ENCODE results near the gene G6PC3. TPM values are rescaled to one million over a fixed set of nuclear protein-coding genes. Genes with fewer than 3 reads are reported as not detected.

Gene G6PC3
- total RNA-seq, 4 donors from 2014 or later: 24.9 to 68.7 (median 36.2) TPM

DNA sequence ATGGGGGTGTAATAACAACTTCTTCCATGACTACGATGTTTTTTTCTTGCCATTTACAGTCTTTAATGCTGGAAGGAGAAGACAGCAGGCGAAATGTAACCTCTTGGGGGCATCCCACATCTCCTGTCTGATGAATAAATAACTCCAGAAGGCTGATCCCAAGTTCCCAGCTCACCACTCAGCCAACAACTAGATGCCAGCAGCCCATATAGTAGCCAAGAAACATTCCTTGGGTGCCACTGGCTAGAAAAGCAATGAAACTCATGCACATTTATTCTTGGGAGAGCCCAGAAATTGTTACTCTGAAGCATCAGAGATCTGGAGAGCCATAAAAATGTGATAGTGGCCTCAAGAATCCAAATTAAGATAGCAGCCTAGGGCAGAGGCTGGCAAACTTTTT is 33.1 kb upstream of the G6PC3 start:
- no peak for DNase-seq (ENCODE audit: low spot score in 2 of 2)
- WGBS, 2 donors: 87 to 89% methylated on average over 2 of the region's 2 CpGs
- Histone ChIP-seq H3K4me1 (peaks cover 0 to 18% (median 0%) of the 10 kb centered on the region in 4 donors), H3K36me3 (peaks cover 6 to 50% (median 19%) of the 10 kb centered on the region in 3 donors), H3K27ac (no peak overlapping the region), H3K4me3 (no peak overlapping the region), H3K27me3 (no peaks in the 10 kb centered on the region), H3K9me3 (no peaks in the 10 kb centered on the region)
- TF ChIP-seq EP300 (IDR thresholded peaks at IDR 0.05): no peak
- TF ChIP-seq CTCF (IDR thresholded peaks at IDR 0.05): no peak
- no peak for TF ChIP-seq POLR2A (IDR thresholded peaks at IDR 0.05)

- no peaks in the 10 kb centered on the region for H3K9me3 ChIP-seq
- H3K4me3 ChIP-seq: no peak overlapping the region
- DNase-seq (ENCODE audit: low spot score in 2 of 2): no peak
- peaks cover 0 to 25% (median 3%) of the 10 kb centered on the region in 4 donors for H3K4me1 ChIP-seq
- TF ChIP-seq POLR2A (IDR thresholded peaks at IDR 0.05) (no peak), CTCF (IDR thresholded peaks at IDR 0.05) (no peak), EP300 (IDR thresholded peaks at IDR 0.05) (no peak)
- H3K36me3 ChIP-seq: peaks cover 6 to 40% (median 19%) of the 10 kb centered on the region in 3 donors
- no peaks in the 10 kb centered on the region for H3K27me3 ChIP-seq
- H3K27ac ChIP-seq: no peak overlapping the region
- 82 to 94% methylated on average over 3 of the region's 3 CpGs for WGBS, 2 donors
Measured at GRCh38 chr17:44038604-44039011, 31.9 kb upstream of the G6PC3 start.

DNA sequence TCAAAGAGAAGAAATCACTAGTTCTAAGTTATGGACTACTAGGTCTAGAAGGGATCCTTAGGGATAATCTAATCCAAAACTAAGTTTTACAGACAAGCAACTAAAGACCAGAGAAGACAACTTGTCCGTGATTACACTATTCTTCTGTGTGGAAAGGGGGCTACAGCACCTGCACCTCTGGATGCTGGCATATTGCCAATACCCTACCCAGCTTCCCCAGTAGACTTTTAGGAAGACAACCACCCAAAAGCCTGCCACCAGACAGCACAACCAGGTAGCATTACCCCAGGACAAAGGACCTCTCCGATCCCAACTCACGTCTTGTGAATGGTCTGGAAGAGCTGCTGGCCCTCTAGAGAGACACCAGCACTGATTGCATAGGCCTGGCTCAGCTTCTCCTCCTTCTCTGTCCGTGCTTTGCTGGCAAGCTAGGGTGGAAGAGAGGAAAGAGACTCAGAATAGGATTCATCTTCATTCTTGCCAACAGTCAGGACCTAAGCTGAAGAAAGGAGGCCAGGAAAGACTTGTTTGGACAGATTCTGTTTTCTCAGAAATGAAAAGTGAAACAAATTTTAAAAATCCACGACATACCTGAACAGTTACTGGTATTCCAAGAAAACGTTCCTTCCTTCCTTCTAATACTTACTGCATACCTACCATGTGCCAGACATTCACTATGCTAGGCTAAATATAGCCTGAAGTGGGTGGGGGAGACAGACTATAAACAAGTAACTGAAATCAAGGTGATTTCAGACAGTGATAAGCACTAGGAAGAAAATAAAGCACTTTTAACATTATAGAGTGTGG is 30.5 kb upstream of the G6PC3 start:
- no peaks in the 10 kb centered on the region for H3K9me3 ChIP-seq
- no peaks in the 10 kb centered on the region for H3K27me3 ChIP-seq
- TF ChIP-seq CTCF (IDR thresholded peaks at IDR 0.05): no peak
- H3K27ac ChIP-seq: no peak overlapping the region
- no peak overlapping the region for H3K4me3 ChIP-seq
- WGBS, 2 donors: 75% methylated on average over 6 of the region's 6 CpGs
- H3K36me3 ChIP-seq: peaks cover 6 to 31% (median 14%) of the 10 kb centered on the region in 3 donors
- H3K4me1 ChIP-seq: peaks cover 0 to 31% (median 7%) of the 10 kb centered on the region in 4 donors
- no peak for DNase-seq (ENCODE audit: low spot score in 2 of 2)

DNA sequence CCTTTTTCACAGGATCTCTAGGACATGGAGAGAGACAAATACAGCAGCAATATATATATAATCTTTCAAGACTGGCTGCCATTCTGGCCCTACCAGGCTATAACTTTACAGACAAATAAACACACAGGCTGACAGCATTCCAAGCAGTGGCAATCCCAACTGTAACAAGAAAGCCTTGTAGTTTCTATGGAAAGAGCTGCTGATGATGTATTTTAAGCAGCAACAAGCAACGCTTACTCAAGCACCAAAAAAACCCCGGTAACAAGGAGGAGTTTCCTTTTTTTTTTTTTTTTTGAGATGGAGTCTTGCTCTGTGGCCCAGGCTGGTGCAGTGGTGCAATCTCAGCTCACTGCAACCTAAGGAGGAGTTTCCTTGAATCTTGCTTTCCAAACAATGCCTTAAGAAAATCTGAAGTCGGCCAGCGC is 27.3 kb upstream of the G6PC3 start:
- no peak for TF ChIP-seq EP300 (IDR thresholded peaks at IDR 0.05)
- TF ChIP-seq CTCF (IDR thresholded peaks at IDR 0.05): no peak
- no peak for TF ChIP-seq POLR2A (IDR thresholded peaks at IDR 0.05)
- DNase-seq (ENCODE audit: low spot score in 2 of 2): no peak
- Histone ChIP-seq H3K27ac (peak overlapping the region in 2 of 4 donors; percentile 7 to 36), H3K36me3 (peaks cover 0 to 22% (median 0%) of the 10 kb centered on the region in 3 donors), H3K4me1 (peaks cover 0 to 31% (median 8%) of the 10 kb centered on the region in 4 donors), H3K9me3 (no peaks in the 10 kb centered on the region), H3K27me3 (no peaks in the 10 kb centered on the region), H3K4me3 (no peak overlapping the region)
- 44 to 50% methylated on average over 4 of the region's 4 CpGs for WGBS, 2 donors

- no peaks in the 10 kb centered on the region for H3K9me3 ChIP-seq
- WGBS, 2 donors: 48 to 55% methylated on average over 1 of the region's 1 CpG
- H3K27ac ChIP-seq: peak overlapping the region in 1 of 4 donors; percentile 16
- no peak for DNase-seq (ENCODE audit: low spot score in 2 of 2)
- H3K4me1 ChIP-seq: peaks cover 0 to 31% (median 8%) of the 10 kb centered on the region in 4 donors
- peaks cover 0 to 22% (median 0%) of the 10 kb centered on the region in 3 donors for H3K36me3 ChIP-seq
- no peak for TF ChIP-seq CTCF (IDR thresholded peaks at IDR 0.05)
- TF ChIP-seq POLR2A (IDR thresholded peaks at IDR 0.05): no peak
- no peak for TF ChIP-seq EP300 (IDR thresholded peaks at IDR 0.05)
- no peak overlapping the region for H3K4me3 ChIP-seq
- H3K27me3 ChIP-seq: no peaks in the 10 kb centered on the region
Measured at GRCh38 chr17:44044071-44044470, 26.5 kb upstream of the G6PC3 start.

Measured in tibial nerve (tissue), 4 donors.